ENCODE measurements around the gene PPP1R37. TPM values are rescaled to one million over a fixed set of nuclear protein-coding genes. Genes with fewer than 3 reads are reported as not detected.

The PPP1R37 gene
- total RNA-seq, 1 experiment from 2014 or later, result 45.7 TPM

DNA sequence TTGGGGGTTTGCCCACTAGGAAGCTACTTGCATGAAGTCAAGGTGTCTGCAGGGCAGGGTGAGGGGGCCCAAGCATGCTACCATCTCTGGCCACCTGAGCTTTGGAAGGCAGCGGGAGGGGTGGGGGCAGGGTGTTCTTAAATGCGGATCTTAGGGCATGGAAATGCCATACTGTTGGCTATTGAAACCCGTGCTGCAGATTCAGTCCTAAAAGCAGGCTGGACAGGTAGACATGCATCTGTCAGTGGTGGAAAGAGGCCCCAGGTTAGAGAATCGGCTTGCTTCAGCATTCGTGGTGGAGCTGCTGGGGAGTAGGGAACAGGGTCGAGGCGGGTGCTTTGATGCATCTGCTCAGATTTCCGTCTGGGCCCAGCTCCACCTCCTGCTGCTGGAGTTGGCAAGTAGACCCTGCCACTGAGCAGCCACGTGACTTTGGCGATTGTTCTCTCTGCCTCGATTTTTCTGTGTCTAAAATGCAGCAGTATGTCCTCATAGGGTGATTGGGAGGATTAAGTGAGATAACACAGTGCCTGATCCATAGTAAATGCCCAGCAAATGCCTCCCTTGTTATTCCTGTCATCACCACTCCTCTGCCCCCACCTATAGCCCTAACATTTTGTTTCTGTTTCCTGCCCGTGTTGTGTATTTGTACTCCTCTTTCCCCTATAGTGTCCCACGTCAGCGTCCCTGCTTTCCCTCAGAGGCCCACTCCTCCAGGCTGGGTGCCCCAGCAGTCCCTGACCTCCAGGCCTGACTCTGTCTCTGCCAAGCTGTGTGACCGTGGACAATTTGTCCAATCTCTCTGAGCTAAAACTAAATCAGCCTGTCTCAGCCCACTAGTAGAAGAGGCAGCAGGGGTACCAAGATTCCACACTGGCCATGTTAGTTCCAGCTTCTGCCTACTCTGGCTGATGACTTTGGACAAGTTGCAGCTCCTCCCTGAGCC, 5.8 kb downstream of the PPP1R37 start:
- BruUV-seq (replicated peaks), result no TSS peak
- H3K36me3 Mint-ChIP-seq (ENCODE audit: insufficient read depth, unreplicated experiment), result peaks cover 44% of the 10 kb centered on the region
- H3K9me3 Mint-ChIP-seq (ENCODE audit: low read depth, unreplicated experiment), result no peaks in the 10 kb centered on the region
- H3K27me3 Mint-ChIP-seq (ENCODE audit: unreplicated experiment), result no peaks in the 10 kb centered on the region
- H3K27ac Mint-ChIP-seq (ENCODE audit: unreplicated experiment), result peak overlapping the region; percentile 96
- TF ChIP-seq, protein P1, sequence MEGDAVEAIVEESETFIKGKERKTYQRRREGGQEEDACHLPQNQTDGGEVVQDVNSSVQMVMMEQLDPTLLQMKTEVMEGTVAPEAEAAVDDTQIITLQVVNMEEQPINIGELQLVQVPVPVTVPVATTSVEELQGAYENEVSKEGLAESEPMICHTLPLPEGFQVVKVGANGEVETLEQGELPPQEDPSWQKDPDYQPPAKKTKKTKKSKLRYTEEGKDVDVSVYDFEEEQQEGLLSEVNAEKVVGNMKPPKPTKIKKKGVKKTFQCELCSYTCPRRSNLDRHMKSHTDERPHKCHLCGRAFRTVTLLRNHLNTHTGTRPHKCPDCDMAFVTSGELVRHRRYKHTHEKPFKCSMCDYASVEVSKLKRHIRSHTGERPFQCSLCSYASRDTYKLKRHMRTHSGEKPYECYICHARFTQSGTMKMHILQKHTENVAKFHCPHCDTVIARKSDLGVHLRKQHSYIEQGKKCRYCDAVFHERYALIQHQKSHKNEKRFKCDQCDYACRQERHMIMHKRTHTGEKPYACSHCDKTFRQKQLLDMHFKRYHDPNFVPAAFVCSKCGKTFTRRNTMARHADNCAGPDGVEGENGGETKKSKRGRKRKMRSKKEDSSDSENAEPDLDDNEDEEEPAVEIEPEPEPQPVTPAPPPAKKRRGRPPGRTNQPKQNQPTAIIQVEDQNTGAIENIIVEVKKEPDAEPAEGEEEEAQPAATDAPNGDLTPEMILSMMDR (IDR thresholded peaks at IDR 0.05; ENCODE audit: unreplicated experiment), result no peak
- intact Hi-C loops (cut with micrococcal nuclease; ENCODE audit: unreplicated experiment), result no loop called here
- CTCF ChIA-PET, result interaction anchor here (0.5 to 1.9 kb wide), 7 partner anchors 10 to 209 kb away, joined by 3 to 11 read pairs (median 3); partner anchors contain the start of gene TRAPPC6A
- no peak for DNase-seq
- H3K4me1 Mint-ChIP-seq (ENCODE audit: low read depth, unreplicated experiment), result peaks cover 82% of the 10 kb centered on the region
- H3K4me3 Mint-ChIP-seq (ENCODE audit: low read depth, unreplicated experiment), result peak overlapping the region; percentile 54

DNA sequence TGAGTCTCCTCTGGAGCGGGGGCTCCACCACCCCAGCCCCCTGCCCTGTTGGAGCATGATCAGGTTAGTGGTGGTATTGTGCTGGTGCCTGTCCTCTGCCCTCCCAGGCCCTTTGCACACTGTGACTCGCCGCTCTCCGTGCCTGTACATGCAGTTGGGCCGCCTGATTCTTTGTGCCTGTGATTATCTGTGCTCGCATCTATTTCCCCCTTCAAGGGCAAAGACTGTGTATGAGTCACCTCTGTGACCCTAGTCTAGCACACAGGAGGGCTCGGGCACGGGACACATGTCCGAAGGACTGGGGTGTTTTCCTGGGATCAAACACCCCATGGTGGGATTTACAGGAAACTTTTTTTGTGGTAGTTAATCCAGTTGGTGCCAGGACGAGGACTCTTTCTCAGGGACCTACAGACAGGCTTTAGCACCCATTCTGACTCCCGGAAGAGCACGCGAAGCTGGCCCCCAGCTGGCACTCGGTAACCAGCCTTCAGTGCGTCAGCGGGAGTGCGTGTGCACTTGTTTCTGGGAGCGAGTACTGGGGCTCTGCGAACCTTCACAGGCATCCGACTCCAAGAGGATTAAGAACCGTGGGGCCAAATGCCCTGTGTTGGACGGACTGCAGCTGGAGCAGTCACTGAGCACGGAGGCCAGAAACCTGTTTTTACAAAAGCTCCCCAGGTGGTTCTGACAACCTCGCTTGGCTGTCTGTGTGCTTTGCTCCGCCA, 6.7 kb downstream of the PPP1R37 start:
- TF ChIP-seq, protein P1 (IDR thresholded peaks at IDR 0.05; ENCODE audit: unreplicated experiment), result no peak
- no peaks in the 10 kb centered on the region for H3K9me3 Mint-ChIP-seq (ENCODE audit: low read depth, unreplicated experiment)
- peaks cover 82% of the 10 kb centered on the region for H3K4me1 Mint-ChIP-seq (ENCODE audit: low read depth, unreplicated experiment)
- intact Hi-C loops (cut with micrococcal nuclease; ENCODE audit: unreplicated experiment), result loop anchor here (2.0 kb wide), 1 partner anchor 31 kb away; no protein-coding TSS in a partner anchor
- CTCF ChIA-PET, result interaction anchor here (1.2 to 1.9 kb wide), 2 partner anchors 14 to 78 kb away, joined by 4 to 11 read pairs; partner anchors contain the start of gene TRAPPC6A
- BruUV-seq (replicated peaks), result TSS peak; percentile 10
- H3K27me3 Mint-ChIP-seq (ENCODE audit: unreplicated experiment), result no peaks in the 10 kb centered on the region
- peak; percentile 43 for DNase-seq
- H3K36me3 Mint-ChIP-seq (ENCODE audit: insufficient read depth, unreplicated experiment), result peaks cover 36% of the 10 kb centered on the region
- H3K27ac Mint-ChIP-seq (ENCODE audit: unreplicated experiment), result peak overlapping the region; percentile 96
- H3K4me3 Mint-ChIP-seq (ENCODE audit: low read depth, unreplicated experiment), result peak overlapping the region; percentile 54

DNA sequence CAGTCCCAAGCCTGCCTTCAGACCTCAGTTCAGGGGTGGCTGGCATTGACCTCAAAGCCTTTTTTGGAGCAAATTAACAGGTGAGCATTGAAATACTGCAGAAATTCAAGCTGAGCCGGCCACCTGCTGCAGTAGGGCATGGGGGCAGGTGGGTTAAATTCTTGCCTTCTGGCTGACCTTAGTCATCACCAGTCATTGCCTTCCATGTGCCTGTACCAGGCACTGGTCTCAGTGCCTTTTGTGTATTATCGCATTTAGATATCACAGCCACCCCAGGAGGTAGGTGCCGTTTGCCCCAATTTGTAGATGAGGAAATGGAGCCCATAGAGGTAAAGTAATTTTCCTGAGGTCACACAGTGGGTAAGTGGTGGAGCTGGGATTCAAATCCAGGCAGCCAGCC, 7.2 kb downstream of the PPP1R37 start:
- Mint-ChIP-seq H3K4me3 (ENCODE audit: low read depth, unreplicated experiment) (peak overlapping the region; percentile 54), H3K9me3 (ENCODE audit: low read depth, unreplicated experiment) (no peaks in the 10 kb centered on the region), H3K27me3 (ENCODE audit: unreplicated experiment) (no peaks in the 10 kb centered on the region), H3K36me3 (ENCODE audit: insufficient read depth, unreplicated experiment) (peaks cover 31% of the 10 kb centered on the region), H3K4me1 (ENCODE audit: low read depth, unreplicated experiment) (peaks cover 83% of the 10 kb centered on the region), H3K27ac (ENCODE audit: unreplicated experiment) (peak overlapping the region; percentile 83)
- TF ChIP-seq, protein P1 (IDR thresholded peaks at IDR 0.05; ENCODE audit: unreplicated experiment), result no peak
- DNase-seq, result no peak
- intact Hi-C loops (cut with micrococcal nuclease; ENCODE audit: unreplicated experiment), result loop anchor here (2.0 kb wide), 1 partner anchor 31 kb away; no protein-coding TSS in a partner anchor
- BruUV-seq (replicated peaks), result no TSS peak
- CTCF ChIA-PET, result interaction anchor here (1.2 to 1.3 kb wide), 3 partner anchors 8 to 78 kb away, joined by 4 to 5 read pairs (median 4); partner anchors contain the start of gene TRAPPC6A

DNA sequence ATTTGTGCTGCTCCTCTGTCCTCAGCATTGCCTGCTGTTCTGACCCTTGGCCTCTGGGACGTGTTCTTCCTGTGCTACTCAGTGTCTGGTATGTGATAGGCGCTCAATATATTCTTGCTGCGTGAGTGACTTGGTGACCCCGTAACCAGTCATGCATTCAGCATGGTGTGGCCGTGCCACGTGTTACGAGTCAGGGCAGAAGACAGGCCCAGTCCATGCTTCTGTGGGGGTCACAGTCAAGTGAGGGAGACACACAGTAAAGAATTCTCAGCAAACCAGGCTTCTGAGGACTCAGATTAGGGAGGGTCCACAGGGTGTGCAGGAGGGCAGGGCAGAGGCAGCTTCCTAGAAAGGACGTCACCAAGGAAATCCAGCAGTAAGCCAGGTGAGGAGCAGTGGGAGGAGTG, 7.9 kb downstream of the PPP1R37 start:
- DNase-seq, result peak; percentile 58
- H3K4me1 Mint-ChIP-seq (ENCODE audit: low read depth, unreplicated experiment), result peaks cover 85% of the 10 kb centered on the region
- H3K36me3 Mint-ChIP-seq (ENCODE audit: insufficient read depth, unreplicated experiment), result peaks cover 31% of the 10 kb centered on the region
- peak overlapping the region; percentile 54 for H3K4me3 Mint-ChIP-seq (ENCODE audit: low read depth, unreplicated experiment)
- intact Hi-C loops (cut with micrococcal nuclease; ENCODE audit: unreplicated experiment), result loop anchor here (2.0 kb wide), 1 partner anchor 30 kb away; no protein-coding TSS in a partner anchor
- peak overlapping the region; percentile 83 for H3K27ac Mint-ChIP-seq (ENCODE audit: unreplicated experiment)
- H3K27me3 Mint-ChIP-seq (ENCODE audit: unreplicated experiment), result no peaks in the 10 kb centered on the region
- no TSS peak for BruUV-seq (replicated peaks)
- CTCF ChIA-PET, result interaction anchor here (0.7 to 1.3 kb wide), 3 partner anchors 9 to 137 kb away, joined by 3 to 5 read pairs (median 4); no protein-coding TSS in a partner anchor
- H3K9me3 Mint-ChIP-seq (ENCODE audit: low read depth, unreplicated experiment), result no peaks in the 10 kb centered on the region
- TF ChIP-seq, protein P1 (IDR thresholded peaks at IDR 0.05; ENCODE audit: unreplicated experiment), result no peak

All from Calu3 (cell line).